Neuron (in vitro differentiated cells): Measurements from ENCODE around the gene KIAA1614.

Experiments used
- H2AFZ ChIP-seq: one replicate; pipeline ENCODE4 v1.6.1; 2013; ENCODE audit warnings: low read depth, mild to moderate bottlenecking, inconsistent platforms, low read length, moderate library complexity
- H3K27me3 ChIP-seq: one replicate; pipeline ENCODE4 v1.6.1; 2013; ENCODE audit warnings: low read length; ENCODE audit not compliant: insufficient read depth
- H3K36me3 ChIP-seq: one replicate; pipeline ENCODE4 v1.6.1; 2013; ENCODE audit warnings: low read length; ENCODE audit not compliant: insufficient read depth
- H3K4me1 ChIP-seq: one replicate; pipeline ENCODE4 v1.6.1; 2013; ENCODE audit warnings: low read length; ENCODE audit not compliant: insufficient read depth
- H3K4me3 ChIP-seq: 2 replicates; pipeline ENCODE4 v1.5.1; 2013; ENCODE audit warnings: mild to moderate bottlenecking, low read length, moderate library complexity
- H3K9me3 ChIP-seq: one replicate; pipeline ENCODE4 v1.6.1; 2013; ENCODE audit warnings: low read length

The KIAA1614 gene

GRCh38 chr1:180912211-180912800, 391 bp upstream of the KIAA1614 start:
- H3K36me3 ChIP-seq: no peaks in the 10 kb centered on the region
- peak overlapping the region; percentile 57 for H2AFZ ChIP-seq
- peaks cover 2% of the 10 kb centered on the region for H3K9me3 ChIP-seq

GRCh38 chr1:180915426-180915965, 2.8 kb downstream of the KIAA1614 start:
- H3K4me3 ChIP-seq: no peak overlapping the region
- no peaks in the 10 kb centered on the region for H3K36me3 ChIP-seq
- H3K27me3 ChIP-seq: peaks cover 17% of the 10 kb centered on the region
- H2AFZ ChIP-seq: no peak overlapping the region
- peaks cover 7% of the 10 kb centered on the region for H3K4me1 ChIP-seq
- H3K9me3 ChIP-seq: peaks cover 2% of the 10 kb centered on the region

More at GRCh38 chr1:180912211-180912800, 391 bp upstream of the KIAA1614 start:
- Histone ChIP-seq H3K4me1 (peaks cover 6% of the 10 kb centered on the region), H3K4me3 (peak overlapping the region; percentile 26), H3K27me3 (peaks cover 17% of the 10 kb centered on the region)

- Histone ChIP-seq H2AFZ (no peak overlapping the region), H3K4me3 (no peak overlapping the region), H3K36me3 (no peaks in the 10 kb centered on the region), H3K27me3 (peaks cover 17% of the 10 kb centered on the region), H3K4me1 (peaks cover 7% of the 10 kb centered on the region), H3K9me3 (peaks cover 2% of the 10 kb centered on the region)
Measured at GRCh38 chr1:180916012-180916770, 3.5 kb downstream of the KIAA1614 start.

GRCh38 chr1:180916771-180917170, 4.1 kb downstream of the KIAA1614 start:
- peaks cover 12% of the 10 kb centered on the region for H3K27me3 ChIP-seq
- H3K4me1 ChIP-seq: peaks cover 7% of the 10 kb centered on the region

GRCh38 chr1:180917306-180918065, 4.8 kb downstream of the KIAA1614 start:
- peaks cover 5% of the 10 kb centered on the region for H3K27me3 ChIP-seq
- H3K4me3 ChIP-seq: no peak overlapping the region
- no peaks in the 10 kb centered on the region for H3K9me3 ChIP-seq
- peaks cover 12% of the 10 kb centered on the region for H3K4me1 ChIP-seq
- H3K36me3 ChIP-seq: no peaks in the 10 kb centered on the region
- no peak overlapping the region for H2AFZ ChIP-seq

More at GRCh38 chr1:180916771-180917170, 4.1 kb downstream of the KIAA1614 start:
- H3K4me3 ChIP-seq: no peak overlapping the region
- peaks cover 2% of the 10 kb centered on the region for H3K9me3 ChIP-seq
- no peaks in the 10 kb centered on the region for H3K36me3 ChIP-seq
- no peak overlapping the region for H2AFZ ChIP-seq

GRCh38 chr1:180918519-180918918, 5.8 kb downstream of the KIAA1614 start:
- Histone ChIP-seq H3K27me3 (peaks cover 5% of the 10 kb centered on the region), H3K36me3 (no peaks in the 10 kb centered on the region), H3K4me1 (peaks cover 22% of the 10 kb centered on the region), H2AFZ (no peak overlapping the region), H3K9me3 (no peaks in the 10 kb centered on the region), H3K4me3 (no peak overlapping the region)

- Histone ChIP-seq H3K4me3 (no peak overlapping the region), H2AFZ (no peak overlapping the region), H3K9me3 (no peaks in the 10 kb centered on the region), H3K36me3 (no peaks in the 10 kb centered on the region), H3K4me1 (peaks cover 25% of the 10 kb centered on the region), H3K27me3 (no peaks in the 10 kb centered on the region)
Measured at GRCh38 chr1:180919183-180919700, 6.5 kb downstream of the KIAA1614 start.

GRCh38 chr1:180920193-180920592, 7.5 kb downstream of the KIAA1614 start:
- Histone ChIP-seq H2AFZ (no peak overlapping the region), H3K4me3 (no peak overlapping the region), H3K36me3 (no peaks in the 10 kb centered on the region), H3K9me3 (no peaks in the 10 kb centered on the region), H3K4me1 (peaks cover 28% of the 10 kb centered on the region), H3K27me3 (no peaks in the 10 kb centered on the region)

GRCh38 chr1:180920702-180921101, 8.0 kb downstream of the KIAA1614 start:
- Histone ChIP-seq H3K4me3 (no peak overlapping the region), H3K36me3 (no peaks in the 10 kb centered on the region), H3K9me3 (no peaks in the 10 kb centered on the region), H3K4me1 (peaks cover 33% of the 10 kb centered on the region), H3K27me3 (no peaks in the 10 kb centered on the region), H2AFZ (no peak overlapping the region)

- Histone ChIP-seq H3K9me3 (no peaks in the 10 kb centered on the region), H3K36me3 (no peaks in the 10 kb centered on the region), H2AFZ (no peak overlapping the region), H3K4me3 (no peak overlapping the region), H3K4me1 (peaks cover 40% of the 10 kb centered on the region), H3K27me3 (no peaks in the 10 kb centered on the region)
Measured at GRCh38 chr1:180921386-180921785, 8.7 kb downstream of the KIAA1614 start.

GRCh38 chr1:180921891-180922630, 9.4 kb downstream of the KIAA1614 start:
- no peak overlapping the region for H3K4me3 ChIP-seq
- peaks cover 43% of the 10 kb centered on the region for H3K4me1 ChIP-seq
- H3K9me3 ChIP-seq: no peaks in the 10 kb centered on the region
- H2AFZ ChIP-seq: no peak overlapping the region
- no peaks in the 10 kb centered on the region for H3K36me3 ChIP-seq
- no peaks in the 10 kb centered on the region for H3K27me3 ChIP-seq

GRCh38 chr1:180922631-180923015, 9.9 kb downstream of the KIAA1614 start:
- Histone ChIP-seq H2AFZ (no peak overlapping the region), H3K27me3 (no peaks in the 10 kb centered on the region), H3K4me3 (no peak overlapping the region), H3K9me3 (no peaks in the 10 kb centered on the region), H3K4me1 (peaks cover 45% of the 10 kb centered on the region), H3K36me3 (no peaks in the 10 kb centered on the region)
